Thyroid gland (tissue), 4 donors: Measurements from ENCODE around the gene RAP2C. TPM values are rescaled to one million over a fixed set of nuclear protein-coding genes. Genes with fewer than 3 reads are reported as not detected.

Experiments used
- DNase-seq, 2 donors: peaks; one replicate each; pipeline ENCODE4 v3.0.0-alpha.2; 2019
- H3K27ac ChIP-seq, 3 donors: fragments of 200-600 bp; sonication (generic); 1 replicate in 2 of 3; 2 replicates in 1 of 3; pipeline ENCODE4 v1.5.1; 2016 to 2019; ENCODE audit warnings: mild to moderate bottlenecking in 1 of 3, moderate library complexity in 1 of 3
- H3K27me3 ChIP-seq: fragments of 200-600 bp; sonication (generic); one replicate; pipeline ENCODE4 v1.5.1; 2019
- H3K36me3 ChIP-seq, 2 donors: fragments of 200-600 bp; sonication (generic); one replicate each; pipeline ENCODE4 v1.5.1; 2016 to 2019
- H3K4me1 ChIP-seq, 2 donors: fragments of 200-600 bp; sonication (generic); one replicate each; pipeline ENCODE4 v1.5.1; 2017 to 2019
- H3K4me3 ChIP-seq, 3 donors: fragments of 200-600 bp; sonication (generic); replicated peaks in 1 of 3; 1 replicate in 2 of 3; 2 replicates in 1 of 3; pipeline ENCODE4 v1.5.1; 2016; ENCODE audit warnings: mild to moderate bottlenecking in 1 of 3
- H3K9me3 ChIP-seq: fragments of 200-600 bp; sonication (generic); one replicate; pipeline ENCODE4 v1.5.1; 2017
- POLR2A ChIP-seq, 2 donors: fragments of 450-650 bp; IDR thresholded peaks; one replicate each; pipeline ENCODE4 v1.6.1; 2017; ENCODE audit warnings: antibody characterized with exemption in 2 of 2, mild to moderate bottlenecking in 2 of 2, moderate library complexity in 1 of 2
- WGBS, 2 donors: methylation state at CpG; one replicate each; pipeline ENCODE4 v1.1.5; 2017; 5-methylcytosine and 5-hydroxymethylcytosine counted together
- intact Hi-C: fragments of 100-400 bp; cut with DNase I; formaldehyde crosslinking; loops from one replicate; pipeline ENCODE4 v1.15.1; 2023
- total RNA-seq, 4 donors: library from RNA; depleted of rRNA; stranded (reverse); fragments of >200 nt; gene quantifications; one replicate each; pipeline ENCODE4 v1.2.3, GENCODE V29; 2016
- TF ChIP-seq, protein P1 (sequence below), 6 experiments: fragments of 200-600 bp in 3 of 6; fragments of 450-650 bp in 3 of 6; sonication (generic) in 3 of 6; IDR thresholded peaks; one replicate each; pipeline ENCODE4 v1.5.1; 2016 to 2019; ENCODE audit warnings: antibody characterized with exemption in 6 of 6, mild to moderate bottlenecking in 2 of 6, inconsistent platforms in 1 of 6, moderate library complexity in 1 of 6

Gene RAP2C
- total RNA-seq, 4 donors from 2014 or later, result 13.3 to 16.7 (median 14.6) TPM

DNA sequence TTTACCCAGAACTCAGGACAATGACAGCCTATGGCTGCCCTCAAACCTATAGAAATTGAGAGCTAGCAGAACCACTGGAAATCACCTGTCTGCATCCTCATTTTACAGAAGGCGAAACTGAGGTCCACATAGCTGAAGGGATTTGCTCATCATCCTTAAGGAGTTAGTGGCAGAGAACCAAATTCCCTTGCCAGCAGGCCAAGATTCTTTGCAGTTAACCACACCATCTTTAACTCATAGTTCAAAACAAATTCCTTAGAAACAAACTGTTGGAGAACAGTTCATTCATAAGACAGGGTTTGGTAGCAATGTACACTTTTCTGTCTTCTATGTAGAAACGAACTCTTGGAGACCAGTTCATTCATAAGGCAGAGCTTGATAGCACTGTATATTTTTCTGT lies 37.9 kb upstream of the RAP2C start:
- intact Hi-C loops, result no loop called here
- TF ChIP-seq, protein P1, sequence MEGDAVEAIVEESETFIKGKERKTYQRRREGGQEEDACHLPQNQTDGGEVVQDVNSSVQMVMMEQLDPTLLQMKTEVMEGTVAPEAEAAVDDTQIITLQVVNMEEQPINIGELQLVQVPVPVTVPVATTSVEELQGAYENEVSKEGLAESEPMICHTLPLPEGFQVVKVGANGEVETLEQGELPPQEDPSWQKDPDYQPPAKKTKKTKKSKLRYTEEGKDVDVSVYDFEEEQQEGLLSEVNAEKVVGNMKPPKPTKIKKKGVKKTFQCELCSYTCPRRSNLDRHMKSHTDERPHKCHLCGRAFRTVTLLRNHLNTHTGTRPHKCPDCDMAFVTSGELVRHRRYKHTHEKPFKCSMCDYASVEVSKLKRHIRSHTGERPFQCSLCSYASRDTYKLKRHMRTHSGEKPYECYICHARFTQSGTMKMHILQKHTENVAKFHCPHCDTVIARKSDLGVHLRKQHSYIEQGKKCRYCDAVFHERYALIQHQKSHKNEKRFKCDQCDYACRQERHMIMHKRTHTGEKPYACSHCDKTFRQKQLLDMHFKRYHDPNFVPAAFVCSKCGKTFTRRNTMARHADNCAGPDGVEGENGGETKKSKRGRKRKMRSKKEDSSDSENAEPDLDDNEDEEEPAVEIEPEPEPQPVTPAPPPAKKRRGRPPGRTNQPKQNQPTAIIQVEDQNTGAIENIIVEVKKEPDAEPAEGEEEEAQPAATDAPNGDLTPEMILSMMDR (IDR thresholded peaks at IDR 0.05), result no peak
- no peak for TF ChIP-seq POLR2A (IDR thresholded peaks at IDR 0.05)
- DNase-seq, result no peak
- H3K27ac ChIP-seq, result no peak overlapping the region
- H3K36me3 ChIP-seq, result no peaks in the 10 kb centered on the region
- H3K27me3 ChIP-seq, result no peaks in the 10 kb centered on the region
- 81 to 82% methylated on average over 1 to 2 of the region's 2 CpGs for WGBS, 2 donors
- no peaks in the 10 kb centered on the region for H3K9me3 ChIP-seq
- H3K4me3 ChIP-seq, result no peak overlapping the region
- H3K4me1 ChIP-seq, result no peaks in the 10 kb centered on the region

- Histone ChIP-seq H3K9me3 (no peaks in the 10 kb centered on the region), H3K27ac (no peak overlapping the region), H3K27me3 (no peaks in the 10 kb centered on the region), H3K36me3 (no peaks in the 10 kb centered on the region), H3K4me3 (no peak overlapping the region), H3K4me1 (no peaks in the 10 kb centered on the region)
- intact Hi-C loops, result no loop called here
- 90 to 93% methylated on average over 5 of the region's 5 CpGs for WGBS, 2 donors
- no peak for TF ChIP-seq POLR2A (IDR thresholded peaks at IDR 0.05)
- TF ChIP-seq, protein P1 (IDR thresholded peaks at IDR 0.05), result no peak
- DNase-seq, result no peak
Measured at GRCh38 chrX:132236121-132236520, 16.9 kb upstream of the RAP2C start.

DNA sequence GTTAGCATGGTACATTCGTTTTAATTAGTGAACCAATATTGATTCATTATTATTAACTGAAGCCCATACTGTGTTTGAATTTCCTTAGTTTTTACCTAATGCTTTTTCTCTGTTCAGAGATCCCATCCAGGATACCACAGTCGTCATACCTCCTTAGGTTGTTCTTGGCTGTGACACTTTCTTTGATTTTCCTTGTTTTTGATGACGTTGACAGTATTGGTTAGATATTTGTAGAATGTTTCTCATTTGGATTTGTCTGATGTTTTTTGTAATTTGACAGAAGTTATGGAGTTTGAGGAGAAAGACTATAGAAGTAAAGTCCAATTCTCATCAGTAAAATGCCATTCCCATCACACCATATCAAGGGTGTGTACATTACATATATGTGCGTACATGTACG lies 16.2 kb upstream of the RAP2C start:
- intact Hi-C loops, result no loop called here
- no peaks in the 10 kb centered on the region for H3K36me3 ChIP-seq
- no peaks in the 10 kb centered on the region for H3K4me1 ChIP-seq
- H3K4me3 ChIP-seq, result no peak overlapping the region
- TF ChIP-seq POLR2A (IDR thresholded peaks at IDR 0.05), result no peak
- TF ChIP-seq, protein P1 (IDR thresholded peaks at IDR 0.05), result no peak
- WGBS, 2 donors, result 92% methylated on average over 5 of the region's 5 CpGs
- no peaks in the 10 kb centered on the region for H3K9me3 ChIP-seq
- H3K27me3 ChIP-seq, result no peaks in the 10 kb centered on the region
- H3K27ac ChIP-seq, result no peak overlapping the region
- no peak for DNase-seq

DNA sequence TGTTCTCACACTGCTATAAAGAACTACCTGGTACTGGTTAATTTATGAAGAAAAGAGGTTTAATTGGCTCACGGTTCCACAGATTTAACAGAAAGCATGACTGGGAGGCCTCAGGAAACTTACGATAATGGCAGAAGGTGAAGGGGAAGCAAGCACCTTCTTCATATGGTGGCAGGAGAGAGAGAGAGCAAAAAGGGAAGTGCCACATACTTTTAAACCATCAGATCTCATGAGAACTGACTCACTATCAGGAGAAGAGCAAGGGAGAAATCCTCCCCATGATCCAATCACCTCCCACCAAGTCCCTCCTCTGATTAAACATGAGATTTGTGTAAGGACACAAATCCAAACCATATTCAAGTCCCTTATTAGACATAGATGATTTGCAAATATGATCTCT lies 12.3 kb upstream of the RAP2C start:
- Histone ChIP-seq H3K4me3 (no peak overlapping the region), H3K27me3 (no peaks in the 10 kb centered on the region), H3K27ac (no peak overlapping the region), H3K4me1 (no peaks in the 10 kb centered on the region), H3K9me3 (no peaks in the 10 kb centered on the region), H3K36me3 (no peaks in the 10 kb centered on the region)
- intact Hi-C loops, result no loop called here
- TF ChIP-seq, protein P1 (IDR thresholded peaks at IDR 0.05), result no peak
- TF ChIP-seq POLR2A (IDR thresholded peaks at IDR 0.05), result no peak
- no peak for DNase-seq
- WGBS, 2 donors, result 88 to 95% methylated on average over 2 of the region's 2 CpGs

- TF ChIP-seq, protein P1 (IDR thresholded peaks at IDR 0.05), result no peak
- TF ChIP-seq POLR2A (IDR thresholded peaks at IDR 0.05), result no peak
- Histone ChIP-seq H3K4me3 (no peak overlapping the region), H3K27ac (no peak overlapping the region), H3K36me3 (no peaks in the 10 kb centered on the region), H3K9me3 (no peaks in the 10 kb centered on the region), H3K4me1 (no peaks in the 10 kb centered on the region), H3K27me3 (no peaks in the 10 kb centered on the region)
- intact Hi-C loops, result no loop called here
- no peak for DNase-seq
- WGBS, 2 donors, result 76 to 82% methylated on average over 5 of the region's 5 CpGs
Measured at GRCh38 chrX:132227383-132228112, 8.3 kb upstream of the RAP2C start.
